OCI-LY7 (cell line): ENCODE results near the gene RAB13. TPM values are rescaled to one million over a fixed set of nuclear protein-coding genes. Genes with fewer than 3 reads are reported as not detected.

ENCODE experiments used
- BruUV-seq: library from RNA; stranded (reverse); fragments of 400-500 nt; replicated peaks from 2 replicates; lab custom pipeline; 2021; lab: Mats Ljungman, UMichigan
- CTCF ChIA-PET: fragments of 300-600 bp; sonication (Branson Sonifier 250); formaldehyde crosslinking; loops from one replicate; lab custom pipeline; 2022; ENCODE audit warnings: antibody characterized with exemption; ENCODE audit not compliant: unreplicated experiment; lab: Charles Lee
- POLR2A ChIA-PET: fragments of 300-600 bp; sonication (Branson Sonifier 250); formaldehyde crosslinking; loops from one replicate; lab custom pipeline; 2022; ENCODE audit warnings: antibody characterized with exemption; lab: Charles Lee
- DNase-seq: peaks from one replicate; pipeline ENCODE4 v3.0.0-alpha.2; 2015; ENCODE audit warnings: low spot score
- H2AFZ ChIP-seq: fragments of 200-600 bp; sonication (generic), shearing (Covaris generic); 2 replicates; pipeline ENCODE4 v1.6.1; 2014; ENCODE audit warnings: mild to moderate bottlenecking, antibody characterized with exemption, low read length, moderate library complexity
- H3K27ac ChIP-seq: fragments of 200-600 bp; sonication (generic); 2 replicates; pipeline ENCODE4 v1.5.1; 2014; ENCODE audit warnings: mixed run types, low read depth, mild to moderate bottlenecking, moderate library complexity, low read length, inconsistent platforms; ENCODE audit not compliant: poor library complexity, severe bottlenecking
- H3K36me3 ChIP-seq: fragments of 200-600 bp; sonication (generic); 2 replicates; pipeline ENCODE4 v1.6.1; 2014; ENCODE audit warnings: mild to moderate bottlenecking, antibody characterized with exemption, low read length, moderate library complexity, mixed read lengths; ENCODE audit not compliant: insufficient read depth
- H3K4me1 ChIP-seq: fragments of 200-600 bp; sonication (generic); 2 replicates; pipeline ENCODE4 v1.5.1; 2014; ENCODE audit warnings: mild to moderate bottlenecking, low read length; ENCODE audit not compliant: insufficient read depth, poor library complexity, severe bottlenecking
- H3K4me2 ChIP-seq: fragments of 200-600 bp; sonication (generic); 2 replicates; pipeline ENCODE4 v1.6.1; 2014; ENCODE audit warnings: mild to moderate bottlenecking, low read length
- H3K4me3 ChIP-seq: fragments of 200-600 bp; sonication (generic); 2 replicates; pipeline ENCODE4 v1.5.1; 2014; ENCODE audit warnings: mild to moderate bottlenecking, low read depth, low read length; ENCODE audit not compliant: poor library complexity, severe bottlenecking
- H3K79me2 ChIP-seq: fragments of 200-600 bp; sonication (generic); 2 replicates; pipeline ENCODE4 v1.6.1; 2016; ENCODE audit warnings: low read depth, mild to moderate bottlenecking, low read length, moderate library complexity, mixed read lengths; ENCODE audit not compliant: insufficient read depth
- H3K9me2 ChIP-seq: fragments of 200-600 bp; sonication (generic); 2 replicates; pipeline ENCODE4 v1.6.1; 2016; ENCODE audit warnings: mild to moderate bottlenecking, low read length, mixed read lengths; ENCODE audit not compliant: insufficient read depth
- H3K9me3 ChIP-seq: fragments of 200-600 bp; sonication (generic); 2 replicates; pipeline ENCODE4 v1.6.1; 2014; ENCODE audit warnings: mild to moderate bottlenecking, mixed run types, low read length, mixed read lengths
- H4K20me1 ChIP-seq: fragments of 200-600 bp; sonication (generic); 2 replicates; pipeline ENCODE4 v1.6.1; 2014; ENCODE audit warnings: mild to moderate bottlenecking, antibody characterized with exemption, low read length, moderate library complexity, mixed read lengths; ENCODE audit not compliant: insufficient read depth
- CTCF ChIP-seq: fragments of 200-600 bp; sonication (generic); conservative IDR thresholded peaks from 2 replicates; pipeline ENCODE4 v1.5.1; 2014; ENCODE audit warnings: mild to moderate bottlenecking, antibody characterized with exemption, low read length, moderate library complexity, mixed read lengths
- EZH2phosphoT487 ChIP-seq: fragments of 200-600 bp; sonication (generic); IDR thresholded peaks from 2 replicates; pipeline ENCODE4 v1.6.1; 2018; ENCODE audit warnings: low read depth, borderline replicate concordance, mild to moderate bottlenecking, mixed run types, antibody characterized with exemption, low read length, moderate library complexity, mixed read lengths
- intact Hi-C: fragments of 100-400 bp; cut with micrococcal nuclease; formaldehyde crosslinking; loops from one replicate; pipeline ENCODE4 v1.10.0; 2022; ENCODE audit not compliant: unreplicated experiment
- total RNA-seq, 2 experiments: library from RNA; depleted of rRNA in 1 of 2; stranded (reverse); fragments of >200 nt in 1 of 2; shearing (Covaris generic) in 1 of 2; gene quantifications; 2 replicates each; pipeline ENCODE4 v1.2.3, GENCODE V29; 2014 to 2022

RAB13 gene
- total RNA-seq, 2 experiments from 2014 or later, result 0.16 to 1.3 TPM

- POLR2A ChIA-PET, result interaction anchor here (0.7 to 4.7 kb wide), 6 partner anchors 9 to 46 kb away, joined by 3 to 54 read pairs (median 12); partner anchors contain the start of genes DENND4B, GATAD2B, JTB and RPS27
- intact Hi-C loops, result loop anchor here (1.0 kb wide), 2 partner anchors 9 to 45 kb away; partner anchors contain the start of gene JTB
- Histone ChIP-seq H3K79me2 (peaks cover 37% of the 10 kb centered on the region), H3K9me3 (no peaks in the 10 kb centered on the region), H3K4me1 (peaks cover 40% of the 10 kb centered on the region), H3K27ac (peak overlapping the region; percentile 89), H3K9me2 (no peaks in the 10 kb centered on the region), H4K20me1 (no peaks in the 10 kb centered on the region), H2AFZ (peak overlapping the region; percentile 77; the same call in 1 of the 2 replicates), H3K4me2 (peak overlapping the region; percentile 100), H3K36me3 (peaks cover 15% of the 10 kb centered on the region), H3K4me3 (peak overlapping the region; percentile 78)
- TF ChIP-seq EZH2phosphoT487 (no peak), CTCF (peak; percentile 7; the same call in 1 of the 2 replicates)
- BruUV-seq, result TSS peak; percentile 63
- no peak for DNase-seq
- CTCF ChIA-PET, result interaction anchor here (2.0 kb wide), 1 partner anchor 22 kb away, joined by 6 read pairs; the partner anchor contains the start of gene DENND4B
Measured at GRCh38 chr1:153968000-153968363, 18.2 kb downstream of the RAB13 start.

- peak within 1 kb of the TSS; percentile 77; the same call in 1 of the 2 replicates for H2AFZ ChIP-seq
- H3K36me3 ChIP-seq, result peaks cover 11% of the 10 kb centered on the region; the same call in 1 of the 2 replicates
- POLR2A ChIA-PET, result interaction anchor here (0.6 to 4.7 kb wide), 10 partner anchors 9 to 972 kb away, joined by 3 to 54 read pairs (median 8); partner anchors contain the start of genes DENND4B, GATAD2B, JTB and RPS27
- peak within 1 kb of the TSS; percentile 89 for H3K27ac ChIP-seq
- TSS peak; percentile 87 for BruUV-seq
- peak; percentile 98 for DNase-seq
- peaks cover 43% of the 10 kb centered on the region for H3K79me2 ChIP-seq
- H3K9me3 ChIP-seq, result no peaks in the 10 kb centered on the region
- peaks cover 40% of the 10 kb centered on the region for H3K4me1 ChIP-seq
- intact Hi-C loops, result loop anchor here (1.0 kb wide), 2 partner anchors 10 to 44 kb away; partner anchors contain the start of gene JTB
- CTCF ChIA-PET, result interaction anchor here (2.0 kb wide), 1 partner anchor 21 kb away, joined by 6 read pairs; the partner anchor contains the start of gene DENND4B
- H3K4me3 ChIP-seq, result peak within 1 kb of the TSS; percentile 78
- peak within 1 kb of the TSS; percentile 100 for H3K4me2 ChIP-seq
- no peaks in the 10 kb centered on the region for H4K20me1 ChIP-seq
- H3K9me2 ChIP-seq, result no peaks in the 10 kb centered on the region
- TF ChIP-seq EZH2phosphoT487, result no peak
- peak; percentile 67 for TF ChIP-seq CTCF
Measured at GRCh38 chr1:153967107-153967999, 18.8 kb downstream of the RAB13 start, which contains the start of gene CREB3L4. TSS of gene CREB3L4 (plus strand) at chr1:153967902. CDS start at chr1:153968526, 624 bp downstream.
